Gastroesophageal sphincter (tissue), 4 donors: ENCODE data around the gene UFM1. TPM values are rescaled to one million over a fixed set of nuclear protein-coding genes. Genes with fewer than 3 reads are reported as not detected.
A peak's percentile ranks its signal among the peaks of the same experiment; 100 is the strongest.
"Not testable (repeated sequence)": the region's sequence is repeated elsewhere in the genome, so short reads cannot be mapped to it uniquely, and the experiment has no call there.

Experiments used
- ATAC-seq: fragments of 150-250 bp; one replicate; pipeline ENCODE4 v1.9.1; 2016; ENCODE audit warnings: mild to moderate bottlenecking, moderate library complexity
- H3K27ac ChIP-seq, 4 donors: fragments of 200-600 bp; sonication (generic) in 3 of 4; 1 replicate in 3 of 4; 2 replicates in 1 of 4; pipeline ENCODE4 v1.5.1; 2016 to 2019
- H3K27me3 ChIP-seq: fragments of 200-600 bp; sonication (generic); one replicate; pipeline ENCODE4 v1.5.1; 2019
- H3K36me3 ChIP-seq, 2 donors: fragments of 200-600 bp; sonication (generic); one replicate each; pipeline ENCODE4 v1.5.1; 2019; ENCODE audit warnings: control low read depth in 1 of 2
- H3K4me1 ChIP-seq, 3 donors: fragments of 200-600 bp; sonication (generic); 1 replicate in 2 of 3; 2 replicates in 1 of 3; pipeline ENCODE4 v1.5.1; 2016 to 2019; ENCODE audit warnings: control low read depth in 2 of 3
- H3K4me3 ChIP-seq, 2 donors: fragments of 200-600 bp; sonication (generic); one replicate each; pipeline ENCODE4 v1.5.1; 2019; ENCODE audit warnings: mild to moderate bottlenecking in 1 of 2, moderate library complexity in 1 of 2
- H3K9me3 ChIP-seq, 3 donors: fragments of 200-600 bp; sonication (generic); one replicate each; pipeline ENCODE4 v1.5.1; 2017 to 2019; ENCODE audit warnings: control low read depth in 2 of 3
- EP300 ChIP-seq: sonication (generic); formaldehyde crosslinking; IDR thresholded peaks from one replicate; pipeline ENCODE4 v1.6.1; 2017; ENCODE audit warnings: antibody characterized with exemption, mild to moderate bottlenecking
- POLR2A ChIP-seq, 2 donors: fragments of 450-650 bp; IDR thresholded peaks; one replicate each; pipeline ENCODE4 v1.6.1; 2017; ENCODE audit warnings: antibody characterized with exemption in 2 of 2, mild to moderate bottlenecking in 2 of 2, moderate library complexity in 1 of 2
- POLR2AphosphoS5 ChIP-seq: sonication (generic); formaldehyde crosslinking; IDR thresholded peaks from one replicate; pipeline ENCODE4 v1.6.1; 2017; ENCODE audit warnings: antibody characterized with exemption
- WGBS, 2 donors: methylation state at CpG; one replicate each; pipeline ENCODE4 v1.1.5; 2018; ENCODE audit warnings: low coverage in 1 of 2; 5-methylcytosine and 5-hydroxymethylcytosine counted together
- total RNA-seq, 4 donors: library from RNA; depleted of rRNA; stranded (reverse); fragments of >200 nt; gene quantifications; one replicate each; pipeline ENCODE4 v1.1.0, GENCODE V29; 2016
- TF ChIP-seq, protein P1 (sequence below), 4 experiments: fragments of 200-600 bp in 2 of 4; fragments of 450-650 bp in 2 of 4; sonication (generic) in 1 of 4; IDR thresholded peaks; one replicate each; pipeline ENCODE4 v1.5.1; 2017 to 2019; ENCODE audit warnings: antibody characterized with exemption in 4 of 4, mild to moderate bottlenecking in 2 of 4, moderate library complexity in 2 of 4

The UFM1 gene
- 10 to 100 TPM; 37.9 to 66.2 (median 55.0) TPM for total RNA-seq

DNA sequence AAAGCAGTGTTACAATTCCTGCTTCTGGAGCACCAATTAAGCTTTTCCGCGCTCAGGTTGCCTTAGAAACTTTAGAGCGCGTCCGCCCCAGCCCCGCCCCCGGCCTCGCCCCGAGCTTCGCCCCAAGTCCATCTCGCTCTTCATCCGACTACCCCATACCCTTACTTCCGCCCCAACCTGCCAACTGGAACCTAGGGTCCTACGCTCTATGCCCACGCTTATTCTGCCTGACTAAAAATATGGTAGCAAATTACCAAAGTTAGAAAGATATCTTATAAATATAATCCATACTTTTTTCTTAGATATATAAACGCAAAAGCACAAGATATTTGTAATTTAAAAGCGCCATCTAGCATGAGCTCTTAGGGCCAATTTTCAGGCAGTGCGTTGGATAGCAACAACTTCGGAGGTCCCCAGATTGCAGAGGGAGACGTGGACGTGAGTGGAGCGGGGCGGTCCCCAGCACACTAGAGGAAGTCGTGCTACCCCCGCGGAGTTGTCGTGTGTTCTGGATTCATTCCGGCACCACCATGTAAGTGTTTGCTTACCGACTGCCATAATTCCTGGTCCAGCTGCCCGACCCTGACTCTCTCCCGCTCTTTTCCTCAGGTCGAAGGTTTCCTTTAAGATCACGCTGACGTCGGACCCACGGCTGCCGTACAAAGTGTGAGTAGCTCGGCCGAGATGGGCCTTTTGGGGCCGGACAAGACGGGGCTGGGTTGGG, at the start of gene UFM1:
Gene UFM1, plus strand, starts transcription at position 462 of the 724 bp plus-strand sequence. Its CDS starts 69 bp downstream, at position 531.
- H3K9me3 ChIP-seq: no peaks in the 10 kb centered on the region
- TF ChIP-seq, protein P1, sequence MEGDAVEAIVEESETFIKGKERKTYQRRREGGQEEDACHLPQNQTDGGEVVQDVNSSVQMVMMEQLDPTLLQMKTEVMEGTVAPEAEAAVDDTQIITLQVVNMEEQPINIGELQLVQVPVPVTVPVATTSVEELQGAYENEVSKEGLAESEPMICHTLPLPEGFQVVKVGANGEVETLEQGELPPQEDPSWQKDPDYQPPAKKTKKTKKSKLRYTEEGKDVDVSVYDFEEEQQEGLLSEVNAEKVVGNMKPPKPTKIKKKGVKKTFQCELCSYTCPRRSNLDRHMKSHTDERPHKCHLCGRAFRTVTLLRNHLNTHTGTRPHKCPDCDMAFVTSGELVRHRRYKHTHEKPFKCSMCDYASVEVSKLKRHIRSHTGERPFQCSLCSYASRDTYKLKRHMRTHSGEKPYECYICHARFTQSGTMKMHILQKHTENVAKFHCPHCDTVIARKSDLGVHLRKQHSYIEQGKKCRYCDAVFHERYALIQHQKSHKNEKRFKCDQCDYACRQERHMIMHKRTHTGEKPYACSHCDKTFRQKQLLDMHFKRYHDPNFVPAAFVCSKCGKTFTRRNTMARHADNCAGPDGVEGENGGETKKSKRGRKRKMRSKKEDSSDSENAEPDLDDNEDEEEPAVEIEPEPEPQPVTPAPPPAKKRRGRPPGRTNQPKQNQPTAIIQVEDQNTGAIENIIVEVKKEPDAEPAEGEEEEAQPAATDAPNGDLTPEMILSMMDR (IDR thresholded peaks at IDR 0.05): no peak
- TF ChIP-seq POLR2AphosphoS5: peak; percentile 64
- TF ChIP-seq EP300: no peak
- TF ChIP-seq POLR2A (IDR thresholded peaks at IDR 0.05): peak; percentile 20 to 33
- ATAC-seq: peak; percentile 99
- H3K4me3 ChIP-seq: peak within 1 kb of the TSS; percentile 73 to 77
- peaks cover 0 to 5% of the 10 kb centered on the region in 2 donors for H3K36me3 ChIP-seq
- H3K27ac ChIP-seq: peak within 1 kb of the TSS; percentile 72 to 95 (median 89)
- no peaks in the 10 kb centered on the region for H3K27me3 ChIP-seq
- H3K4me1 ChIP-seq: peaks cover 5 to 30% (median 6%) of the 10 kb centered on the region in 3 donors
- 1% methylated on average over 11 to 29 of the region's 41 CpGs for WGBS, 2 donors

DNA sequence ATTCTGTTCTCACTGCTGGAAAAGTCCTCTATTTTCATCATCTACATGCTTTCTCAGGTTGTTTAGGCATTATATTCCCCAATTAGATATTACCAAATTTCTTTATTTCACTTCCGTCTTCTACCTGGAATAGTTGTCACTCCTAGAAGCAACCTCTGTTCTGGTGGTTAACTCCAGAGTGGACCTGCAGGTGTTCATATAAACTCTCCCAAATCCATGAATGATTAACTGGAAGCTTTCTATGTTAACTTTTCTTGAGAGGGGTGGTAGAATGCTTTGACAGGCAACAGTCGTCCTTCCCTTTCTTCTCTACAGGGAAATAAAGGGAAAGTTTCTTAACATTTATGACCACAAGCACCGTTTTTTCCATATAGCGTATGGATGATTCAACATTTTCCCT, 48.4 kb upstream of the UFM1 start:
- 67 to 88% methylated on average over 1 to 4 of the region's 4 CpGs for WGBS, 2 donors
- Histone ChIP-seq H3K9me3 (no peaks in the 10 kb centered on the region), H3K4me1 (no peaks in the 10 kb centered on the region), H3K36me3 (no peaks in the 10 kb centered on the region), H3K27me3 (no peaks in the 10 kb centered on the region), H3K27ac (no peak overlapping the region), H3K4me3 (no peak overlapping the region)
- ATAC-seq: no peak
- TF ChIP-seq, protein P1 (IDR thresholded peaks at IDR 0.05): no peak
- TF ChIP-seq EP300: no peak
- no peak for TF ChIP-seq POLR2A (IDR thresholded peaks at IDR 0.05)
- TF ChIP-seq POLR2AphosphoS5: no peak

DNA sequence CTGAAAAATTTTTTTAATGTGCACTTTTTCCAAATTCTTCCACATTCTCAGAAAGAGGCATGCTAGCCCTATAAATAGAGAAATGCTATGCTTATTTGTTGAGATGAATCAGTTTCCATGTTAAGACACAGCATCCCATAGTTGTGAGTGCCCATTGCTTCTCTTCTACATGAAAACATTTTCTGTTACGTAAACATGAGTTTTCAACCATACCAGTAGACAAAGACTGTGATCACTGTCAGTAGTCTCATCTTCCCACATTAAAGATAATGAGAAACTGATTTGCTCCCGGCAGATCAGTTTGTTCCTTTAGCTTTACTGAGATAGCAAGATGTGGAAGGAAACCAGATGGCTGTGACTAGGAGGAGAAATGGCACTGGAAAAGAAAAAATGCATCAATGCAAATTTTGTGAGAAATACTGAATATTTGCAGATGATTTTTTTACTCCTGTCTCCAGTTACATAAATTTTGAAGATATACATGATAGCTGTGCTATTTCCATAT, 45.8 kb upstream of the UFM1 start:
- Histone ChIP-seq H3K27me3 (no peaks in the 10 kb centered on the region), H3K4me3 (no peak overlapping the region), H3K4me1 (no peaks in the 10 kb centered on the region), H3K27ac (no peak overlapping the region), H3K36me3 (no peaks in the 10 kb centered on the region), H3K9me3 (no peaks in the 10 kb centered on the region)
- TF ChIP-seq EP300 (no peak), POLR2AphosphoS5 (no peak), POLR2A (IDR thresholded peaks at IDR 0.05) (no peak)
- TF ChIP-seq, protein P1 (IDR thresholded peaks at IDR 0.05): no peak
- 44 to 45% methylated on average over 2 of the region's 2 CpGs for WGBS, 2 donors
- no peak for ATAC-seq

DNA sequence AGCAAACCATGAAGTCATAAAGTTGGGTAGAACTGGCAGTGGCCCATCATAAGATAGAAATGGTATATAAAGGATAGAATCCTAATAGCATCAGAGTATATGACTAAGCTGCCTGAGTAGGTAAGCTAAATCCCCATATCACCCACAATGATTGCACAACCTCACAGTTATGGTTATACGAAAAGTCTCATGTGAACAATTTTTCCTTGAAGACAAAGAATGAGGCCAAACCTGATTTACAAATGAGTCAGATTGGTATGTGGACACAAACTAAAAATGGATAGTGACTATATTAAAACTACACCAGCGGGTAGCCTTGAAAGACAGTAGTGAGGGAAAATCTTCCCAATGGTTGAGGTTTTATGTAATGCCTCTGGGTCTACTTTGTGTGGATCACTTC, 40.9 kb upstream of the UFM1 start:
- Histone ChIP-seq H3K27me3 (no peaks in the 10 kb centered on the region), H3K36me3 (no peaks in the 10 kb centered on the region), H3K27ac (no peak overlapping the region), H3K9me3 (no peaks in the 10 kb centered on the region), H3K4me3 (no peak overlapping the region), H3K4me1 (no peaks in the 10 kb centered on the region)
- no peak for TF ChIP-seq POLR2A (IDR thresholded peaks at IDR 0.05)
- no peak for TF ChIP-seq POLR2AphosphoS5
- no peak for TF ChIP-seq EP300
- TF ChIP-seq, protein P1 (IDR thresholded peaks at IDR 0.05): no peak
- no peak for ATAC-seq
- 86 to 96% methylated on average over 2 of the region's 2 CpGs for WGBS, 2 donors

DNA sequence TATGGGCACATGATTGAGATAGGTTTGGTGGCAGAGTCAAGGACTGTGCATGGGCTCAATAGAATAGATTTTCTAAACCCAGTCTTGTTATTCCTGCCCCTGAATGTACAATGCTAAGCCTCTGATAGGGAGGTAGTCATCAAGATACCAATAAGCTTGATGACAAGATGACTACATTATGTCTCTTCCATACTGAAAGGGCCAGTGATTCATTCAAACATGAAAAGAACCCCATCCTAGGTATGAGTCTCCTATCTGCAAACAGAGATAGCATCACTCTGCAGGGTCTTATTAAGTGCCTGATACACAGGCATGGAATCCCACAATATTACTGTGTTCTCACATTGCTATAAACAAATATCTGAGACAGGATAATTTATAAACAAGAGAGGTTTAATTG, 40.3 kb upstream of the UFM1 start:
- H3K4me3 ChIP-seq: no peak overlapping the region
- TF ChIP-seq POLR2AphosphoS5: no peak
- no peak for TF ChIP-seq POLR2A (IDR thresholded peaks at IDR 0.05)
- TF ChIP-seq EP300: no peak
- TF ChIP-seq, protein P1 (IDR thresholded peaks at IDR 0.05): no peak
- H3K27ac ChIP-seq: no peak overlapping the region
- H3K36me3 ChIP-seq: no peaks in the 10 kb centered on the region
- H3K27me3 ChIP-seq: no peaks in the 10 kb centered on the region
- H3K9me3 ChIP-seq: no peaks in the 10 kb centered on the region
- no peaks in the 10 kb centered on the region for H3K4me1 ChIP-seq
- ATAC-seq: no peak

DNA sequence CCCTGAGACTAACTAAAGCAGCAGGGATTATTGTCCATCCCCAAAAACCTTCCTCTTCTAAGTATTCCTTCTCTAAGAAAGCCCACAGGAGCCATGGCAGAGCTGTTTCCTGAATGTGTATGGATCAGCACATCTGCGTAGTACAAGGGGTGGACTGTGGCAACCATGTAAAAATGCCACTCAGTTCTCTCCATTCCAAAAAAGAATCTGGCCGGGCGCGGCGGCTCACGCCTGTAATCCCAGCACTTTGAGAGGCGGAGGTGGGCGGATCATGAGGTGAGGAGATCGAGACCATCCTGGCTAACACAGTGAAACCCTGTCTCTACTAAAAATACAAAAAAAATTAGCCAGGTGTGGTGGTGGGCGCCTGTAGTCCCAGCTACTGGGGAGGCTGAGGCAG, 38.5 kb upstream of the UFM1 start:
- 93 to 98% methylated on average over 8 of the region's 10 CpGs for WGBS, 2 donors
- ATAC-seq: not testable (repeated sequence)

More for the DNA sequence above, 38.5 kb upstream of the UFM1 start:
- not testable (repeated sequence) for H3K4me1 ChIP-seq, H3K4me3 ChIP-seq, H3K27ac ChIP-seq, H3K36me3 ChIP-seq, H3K27me3 ChIP-seq, H3K9me3 ChIP-seq
